Measurements from ENCODE around the gene MYMX. TPM values are rescaled to one million over a fixed set of nuclear protein-coding genes. Genes with fewer than 3 reads are reported as not detected.
A peak's percentile ranks its signal among the peaks of the same experiment; 100 is the strongest.
"Not testable (repeated sequence)": the region's sequence is repeated elsewhere in the genome, so short reads cannot be mapped to it uniquely, and the experiment has no call there.

MYMX gene
- total RNA-seq, 1 experiment from 2014 or later, result 8.3 TPM

DNA sequence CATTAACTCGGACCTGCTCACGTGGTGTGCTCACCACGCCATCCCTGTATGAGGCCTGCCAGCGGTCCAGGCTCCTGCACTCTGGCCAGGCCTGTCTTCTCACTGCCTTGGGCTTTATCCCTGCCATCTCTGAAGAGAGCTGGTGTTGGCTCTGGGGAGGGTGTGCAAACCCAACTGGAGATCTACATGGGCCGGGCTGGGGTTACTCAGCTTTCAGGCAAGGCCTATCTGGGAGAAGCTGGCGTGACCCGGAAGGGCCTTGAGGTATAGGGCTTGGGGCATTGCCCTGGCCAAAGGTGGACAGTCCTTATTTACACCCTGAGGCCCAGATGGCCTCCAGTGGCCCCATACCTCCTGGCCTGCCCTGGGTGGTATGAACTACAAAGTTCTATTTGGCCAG, 11.7 kb downstream of the MYMX start:
- no peak for DNase-seq (ENCODE audit: low spot score)
- in situ Hi-C loops (cut with HindIII; ENCODE audit: low sequenced_read_pairs), result no loop called here

DNA sequence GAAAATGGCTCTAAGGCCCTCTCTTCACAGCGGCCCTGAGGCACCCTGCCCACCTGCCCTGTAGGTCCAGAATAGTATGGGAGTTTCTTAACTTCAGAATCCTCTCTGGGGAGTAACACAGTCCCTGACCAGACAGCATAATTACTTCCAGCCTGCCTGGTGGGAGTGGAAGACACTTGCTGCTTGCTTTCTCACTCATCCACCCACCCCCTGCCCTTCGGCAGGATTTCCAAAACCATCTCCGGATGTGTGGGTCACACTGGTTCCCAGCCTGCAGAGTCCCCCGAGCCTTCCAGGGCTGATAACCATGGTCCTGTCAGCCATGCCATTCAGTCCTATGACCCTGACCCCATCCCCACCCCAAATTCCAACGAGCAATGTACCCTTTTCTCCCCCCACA, 12.1 kb downstream of the MYMX start:
- in situ Hi-C loops (cut with HindIII; ENCODE audit: low sequenced_read_pairs), result no loop called here
- DNase-seq (ENCODE audit: low spot score), result no peak

DNA sequence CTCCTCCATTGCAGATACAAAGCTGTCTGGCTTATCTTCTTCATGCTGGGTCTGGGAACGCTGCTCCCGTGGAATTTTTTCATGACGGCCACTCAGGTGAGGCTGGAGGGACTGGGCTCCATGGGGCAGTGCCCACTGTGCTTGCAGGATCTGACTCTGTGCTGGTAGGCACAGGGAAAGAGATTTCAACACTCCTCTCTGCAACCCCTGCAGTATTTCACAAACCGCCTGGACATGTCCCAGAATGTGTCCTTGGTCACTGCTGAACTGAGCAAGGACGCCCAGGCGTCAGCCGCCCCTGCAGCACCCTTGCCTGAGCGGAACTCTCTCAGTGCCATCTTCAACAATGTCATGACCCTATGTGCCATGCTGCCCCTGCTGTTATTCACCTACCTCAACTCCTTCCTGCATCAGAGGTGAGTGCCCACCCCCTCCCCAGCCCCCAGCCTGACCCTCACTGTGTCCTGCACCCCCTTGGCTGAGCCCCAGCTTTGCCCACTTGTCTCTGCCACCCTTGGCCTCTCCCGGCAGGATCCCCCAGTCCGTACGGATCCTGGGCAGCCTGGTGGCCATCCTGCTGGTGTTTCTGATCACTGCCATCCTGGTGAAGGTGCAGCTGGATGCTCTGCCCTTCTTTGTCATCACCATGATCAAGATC, 12.8 kb downstream of the MYMX start:
- no peak for DNase-seq (ENCODE audit: low spot score)
- in situ Hi-C loops (cut with HindIII; ENCODE audit: low sequenced_read_pairs), result loop anchor here (10.0 kb wide), 1 partner anchor 85 kb away; no protein-coding TSS in a partner anchor

DNA sequence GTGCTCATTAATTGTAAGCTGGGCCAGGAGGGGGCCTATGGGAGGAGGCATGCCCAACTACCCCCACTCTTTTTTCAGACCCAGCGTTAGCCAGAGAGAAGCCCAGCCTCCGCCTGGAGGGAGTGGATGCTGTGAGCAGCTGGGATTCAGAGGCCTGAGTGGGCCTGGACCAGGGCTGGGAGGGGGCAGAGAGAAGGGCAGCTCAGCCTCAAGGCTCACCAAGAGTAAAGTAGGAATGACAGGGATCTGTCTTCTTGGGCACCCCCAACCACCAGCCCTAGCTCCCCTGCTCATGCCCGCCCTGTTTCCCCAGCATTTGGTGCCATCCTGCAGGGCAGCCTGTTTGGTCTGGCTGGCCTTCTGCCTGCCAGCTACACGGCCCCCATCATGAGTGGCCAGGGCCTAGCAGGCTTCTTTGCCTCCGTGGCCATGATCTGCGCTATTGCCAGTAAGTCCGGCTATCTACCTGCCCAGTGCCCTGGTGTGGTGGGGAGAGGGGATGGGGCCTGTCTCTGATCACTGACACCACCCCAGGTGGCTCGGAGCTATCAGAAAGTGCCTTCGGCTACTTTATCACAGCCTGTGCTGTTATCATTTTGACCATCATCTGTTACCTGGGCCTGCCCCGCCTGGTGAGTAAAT, 13.4 kb downstream of the MYMX start:
- in situ Hi-C loops (cut with HindIII; ENCODE audit: low sequenced_read_pairs), result loop anchor here (10.0 kb wide), 1 partner anchor 85 kb away; no protein-coding TSS in a partner anchor
- DNase-seq (ENCODE audit: low spot score), result no peak

DNA sequence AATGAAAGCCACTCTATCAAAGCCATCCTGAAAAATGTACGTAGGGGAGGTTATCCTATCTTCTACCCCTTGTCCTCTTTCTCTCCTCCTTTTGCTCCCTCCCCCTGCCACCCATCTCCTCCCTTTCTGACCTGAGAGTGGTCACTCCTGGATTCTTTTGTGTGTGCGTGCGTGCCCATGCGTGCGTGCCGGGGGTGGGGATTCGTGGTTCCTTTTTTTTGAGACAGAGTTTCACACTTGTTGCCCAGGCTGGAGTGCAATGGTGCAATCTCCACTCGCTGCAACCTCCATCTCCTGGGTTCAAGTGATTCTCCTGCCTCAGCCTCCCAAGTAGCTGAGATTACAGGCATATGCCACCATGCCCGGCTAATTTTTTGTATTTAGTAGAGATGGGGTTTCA, 14.7 kb downstream of the MYMX start:
- DNase-seq (ENCODE audit: low spot score), result not testable (repeated sequence)
- in situ Hi-C loops (cut with HindIII; ENCODE audit: low sequenced_read_pairs), result loop anchor here (10.0 kb wide), 1 partner anchor 87 kb away; no protein-coding TSS in a partner anchor

DNA sequence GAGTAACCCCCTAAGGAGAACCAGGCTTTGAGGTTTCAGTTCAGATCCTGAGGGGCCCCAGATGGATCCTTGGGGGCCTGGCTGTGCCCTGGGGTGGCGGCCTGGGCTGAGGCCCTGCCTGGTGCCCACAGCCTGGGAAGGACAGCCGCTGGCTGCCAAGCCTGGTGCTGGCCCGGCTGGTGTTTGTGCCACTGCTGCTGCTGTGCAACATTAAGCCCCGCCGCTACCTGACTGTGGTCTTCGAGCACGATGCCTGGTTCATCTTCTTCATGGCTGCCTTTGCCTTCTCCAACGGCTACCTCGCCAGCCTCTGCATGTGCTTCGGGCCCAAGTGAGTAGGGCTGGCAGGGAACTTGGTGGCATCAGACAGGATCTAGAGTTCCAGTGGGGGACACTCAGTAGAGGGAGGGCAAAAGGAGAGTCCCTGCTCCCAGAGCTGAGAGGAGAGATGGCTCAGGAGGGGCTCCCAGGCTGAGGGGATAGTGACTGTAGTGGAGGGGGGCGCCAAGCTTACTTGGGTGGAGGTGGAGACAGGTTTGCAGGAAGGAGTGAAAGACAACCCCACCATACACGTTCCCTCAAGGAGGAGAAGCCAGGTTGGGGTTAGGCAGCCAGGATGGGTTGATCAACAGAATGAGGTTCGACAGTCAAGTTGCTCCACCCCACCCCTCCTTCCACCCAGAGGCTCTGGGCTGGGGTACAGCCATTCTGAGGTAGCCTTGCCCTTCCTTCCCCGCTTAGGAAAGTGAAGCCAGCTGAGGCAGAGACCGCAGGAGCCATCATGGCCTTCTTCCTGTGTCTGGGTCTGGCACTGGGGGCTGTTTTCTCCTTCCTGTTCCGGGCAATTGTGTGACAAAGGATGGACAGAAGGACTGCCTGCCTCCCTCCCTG, 16.2 kb downstream of the MYMX start:
- DNase-seq (ENCODE audit: low spot score), result no peak
- in situ Hi-C loops (cut with HindIII; ENCODE audit: low sequenced_read_pairs), result loop anchor here (10.0 kb wide), 1 partner anchor 88 kb away; no protein-coding TSS in a partner anchor

DNA sequence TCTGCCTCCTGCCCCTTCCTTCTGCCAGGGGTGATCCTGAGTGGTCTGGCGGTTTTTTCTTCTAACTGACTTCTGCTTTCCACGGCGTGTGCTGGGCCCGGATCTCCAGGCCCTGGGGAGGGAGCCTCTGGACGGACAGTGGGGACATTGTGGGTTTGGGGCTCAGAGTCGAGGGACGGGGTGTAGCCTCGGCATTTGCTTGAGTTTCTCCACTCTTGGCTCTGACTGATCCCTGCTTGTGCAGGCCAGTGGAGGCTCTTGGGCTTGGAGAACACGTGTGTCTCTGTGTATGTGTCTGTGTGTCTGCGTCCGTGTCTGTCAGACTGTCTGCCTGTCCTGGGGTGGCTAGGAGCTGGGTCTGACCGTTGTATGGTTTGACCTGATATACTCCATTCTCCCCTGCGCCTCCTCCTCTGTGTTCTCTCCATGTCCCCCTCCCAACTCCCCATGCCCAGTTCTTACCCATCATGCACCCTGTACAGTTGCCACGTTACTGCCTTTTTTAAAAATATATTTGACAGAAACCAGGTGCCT, 16.9 kb downstream of the MYMX start:
- in situ Hi-C loops (cut with HindIII; ENCODE audit: low sequenced_read_pairs), result loop anchor here (10.0 kb wide), 1 partner anchor 89 kb away; no protein-coding TSS in a partner anchor
- no peak for DNase-seq (ENCODE audit: low spot score)

DNA sequence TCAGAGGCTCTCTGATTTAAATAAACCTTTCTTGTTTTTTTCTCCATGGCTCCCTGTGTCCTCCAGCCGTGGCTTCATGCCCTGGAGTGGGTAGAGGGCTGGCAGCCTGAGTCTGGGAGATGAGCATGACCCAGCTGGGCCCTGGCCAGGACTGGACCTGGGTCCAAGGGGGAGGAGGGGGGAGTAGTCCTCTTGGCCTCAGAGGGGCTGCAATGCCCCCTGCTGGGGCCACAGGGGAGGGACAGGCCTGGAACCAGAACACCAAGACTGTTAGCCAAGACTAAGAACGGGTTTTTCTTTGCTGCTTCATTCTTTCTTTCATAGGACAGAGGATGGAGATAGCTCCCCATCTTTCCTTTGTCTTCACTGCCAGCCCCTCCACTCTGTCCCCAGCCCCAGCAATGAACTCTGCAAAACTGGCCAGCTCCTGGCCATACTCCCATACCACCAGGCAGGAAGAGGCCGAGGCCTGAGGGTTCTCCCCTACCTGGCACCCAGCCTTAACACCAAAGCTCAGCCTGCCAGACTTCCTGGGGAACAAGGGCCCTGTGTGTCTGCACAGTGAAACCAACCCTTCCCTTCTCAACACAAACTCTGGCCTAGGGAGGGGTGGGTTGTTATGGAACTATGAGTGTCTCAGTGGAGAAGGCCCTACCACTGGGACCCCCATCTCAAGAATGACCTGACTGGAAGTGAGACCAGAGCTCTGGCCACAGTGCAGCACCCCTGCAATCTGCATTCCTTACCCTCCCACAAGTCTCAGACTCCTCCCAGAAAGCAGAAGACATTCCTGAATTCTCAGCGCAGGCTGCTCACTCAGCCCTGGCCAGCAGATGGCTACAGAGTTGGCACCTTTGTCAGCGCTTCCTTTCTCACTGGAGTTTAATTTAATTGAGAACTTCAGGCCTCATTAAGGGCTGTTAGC, 17.6 kb downstream of the MYMX start:
- peak; percentile 89 for DNase-seq (ENCODE audit: low spot score)
- in situ Hi-C loops (cut with HindIII; ENCODE audit: low sequenced_read_pairs), result loop anchor here (10.0 kb wide), 1 partner anchor 90 kb away; no protein-coding TSS in a partner anchor

DNA sequence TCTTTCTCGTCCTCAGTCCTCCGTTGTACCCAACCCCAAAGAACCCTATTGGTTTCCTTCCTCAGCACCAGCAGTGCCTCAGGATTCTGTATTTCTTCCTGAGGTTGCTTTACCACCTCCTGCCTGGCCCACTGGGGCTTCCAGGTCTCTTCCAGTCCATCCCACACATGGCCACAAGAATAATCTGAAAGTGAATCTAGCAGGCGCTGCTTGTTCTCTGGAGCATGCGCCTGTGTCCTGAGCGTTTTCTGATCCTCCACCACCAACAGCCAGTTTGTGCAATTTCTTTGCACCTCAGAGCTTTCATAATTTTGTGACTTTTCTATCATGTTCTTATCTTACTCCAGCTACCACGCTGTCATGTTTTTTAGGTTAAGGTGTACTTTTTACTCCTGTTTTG, 18.5 kb downstream of the MYMX start:
- in situ Hi-C loops (cut with HindIII; ENCODE audit: low sequenced_read_pairs), result loop anchor here (10.0 kb wide), 1 partner anchor 90 kb away; no protein-coding TSS in a partner anchor
- DNase-seq (ENCODE audit: low spot score), result no peak

DNA sequence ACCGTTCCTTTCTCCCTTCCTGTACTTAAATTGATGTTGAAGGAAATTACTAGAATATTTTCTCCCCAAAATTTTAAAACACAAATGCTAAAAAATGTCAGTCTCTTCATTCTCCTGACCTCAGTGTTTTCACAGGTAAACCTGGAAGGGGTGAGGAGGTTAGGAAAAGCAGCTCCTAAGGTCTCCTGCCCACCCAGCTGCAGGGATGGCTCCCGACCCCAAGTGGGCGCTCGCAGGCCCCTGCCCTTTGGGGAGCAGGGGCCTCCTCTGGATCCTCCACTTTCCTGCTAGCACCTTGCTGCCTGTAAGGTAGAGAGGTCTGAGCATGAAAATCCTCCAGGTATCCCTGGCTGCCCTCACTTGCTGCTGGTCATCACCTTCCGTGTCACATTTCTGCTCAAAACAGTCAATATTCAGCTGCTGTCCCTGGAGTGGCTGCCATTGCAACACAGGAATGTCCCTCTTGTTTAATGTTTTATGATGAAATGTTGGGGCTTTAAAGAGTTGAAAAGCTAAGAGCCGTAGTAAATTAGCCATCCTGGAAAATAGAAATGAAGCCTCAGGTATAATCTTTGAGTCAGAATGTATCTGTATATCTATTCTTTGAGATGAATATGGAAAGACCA, 19.3 kb downstream of the MYMX start:
- no peak for DNase-seq (ENCODE audit: low spot score)
- in situ Hi-C loops (cut with HindIII; ENCODE audit: low sequenced_read_pairs), result loop anchor here (10.0 kb wide), 1 partner anchor 91 kb away; no protein-coding TSS in a partner anchor

DNA sequence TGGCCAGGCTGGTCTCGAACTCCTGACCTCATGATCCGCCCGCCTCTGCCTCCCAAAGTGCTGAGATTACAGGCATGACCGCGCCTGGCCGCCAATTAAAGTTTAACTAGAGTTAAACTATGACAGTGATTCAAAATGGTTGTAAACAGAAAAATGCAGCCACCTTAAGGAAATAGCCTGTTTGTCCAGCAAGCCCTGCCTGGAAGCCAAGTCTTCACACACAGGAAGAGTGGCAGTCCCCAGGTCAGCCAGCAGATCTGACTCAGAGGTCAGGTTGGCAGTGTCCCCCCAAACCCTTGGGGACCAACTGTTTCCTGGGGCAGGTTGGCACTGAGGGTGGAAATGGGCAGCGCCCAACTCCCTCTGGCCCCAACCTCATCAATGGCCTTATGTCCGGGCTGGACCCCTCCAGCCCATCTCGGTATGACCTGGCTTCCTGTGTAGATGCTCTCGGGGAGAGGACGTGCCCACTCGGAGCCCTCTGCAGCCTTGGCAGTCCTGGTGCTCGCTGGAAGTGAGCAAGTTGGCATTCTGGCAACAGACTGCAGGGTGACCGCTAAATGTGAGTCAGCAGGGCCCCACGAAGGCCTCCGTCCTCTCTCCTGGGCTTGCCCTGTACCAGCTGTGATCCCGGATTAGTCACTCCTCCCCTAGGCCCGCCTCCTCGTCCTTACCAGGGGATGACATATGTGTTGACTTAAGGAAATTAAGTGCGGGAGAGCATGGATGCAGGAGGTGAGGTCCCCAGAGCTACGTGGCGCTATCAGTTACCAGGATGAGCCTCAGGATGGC, 20.5 kb downstream of the MYMX start:
- in situ Hi-C loops (cut with HindIII; ENCODE audit: low sequenced_read_pairs), result loop anchor here (10.0 kb wide), 1 partner anchor 92 kb away; no protein-coding TSS in a partner anchor
- peak; percentile 86 for DNase-seq (ENCODE audit: low spot score)

DNA sequence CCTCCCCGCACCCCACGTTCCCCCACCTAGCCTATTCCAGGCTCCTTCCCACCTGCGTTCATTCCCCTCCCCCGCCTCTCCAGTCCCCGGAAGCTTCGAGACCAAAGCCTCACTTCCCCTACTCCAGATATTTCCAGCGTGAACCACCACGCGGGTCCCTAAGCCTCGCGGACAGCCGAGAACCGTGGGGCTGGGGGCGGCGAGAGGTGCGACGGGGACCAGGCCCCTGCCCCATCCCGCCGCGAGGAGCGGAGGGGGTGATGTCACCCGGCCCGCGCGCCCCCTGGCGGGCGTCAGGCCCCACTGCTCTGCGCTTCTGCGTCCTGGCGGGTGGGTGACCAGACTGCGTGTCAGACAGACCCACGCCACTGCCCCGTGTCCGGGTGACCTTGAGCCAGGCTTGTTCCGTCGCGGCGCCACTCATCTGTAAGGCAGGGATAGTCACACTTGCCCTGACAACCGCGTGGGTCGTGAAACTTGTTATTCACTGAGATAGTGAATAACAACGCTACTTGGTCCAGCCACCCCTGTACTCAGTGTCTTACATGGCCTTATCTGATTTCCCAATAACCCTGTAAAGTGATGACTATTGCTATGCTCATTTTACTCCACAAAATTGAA, 21.2 kb downstream of the MYMX start:
- peak; percentile 78 for DNase-seq (ENCODE audit: low spot score)
- in situ Hi-C loops (cut with HindIII; ENCODE audit: low sequenced_read_pairs), result loop anchor here (10.0 kb wide), 1 partner anchor 93 kb away; no protein-coding TSS in a partner anchor

DNA sequence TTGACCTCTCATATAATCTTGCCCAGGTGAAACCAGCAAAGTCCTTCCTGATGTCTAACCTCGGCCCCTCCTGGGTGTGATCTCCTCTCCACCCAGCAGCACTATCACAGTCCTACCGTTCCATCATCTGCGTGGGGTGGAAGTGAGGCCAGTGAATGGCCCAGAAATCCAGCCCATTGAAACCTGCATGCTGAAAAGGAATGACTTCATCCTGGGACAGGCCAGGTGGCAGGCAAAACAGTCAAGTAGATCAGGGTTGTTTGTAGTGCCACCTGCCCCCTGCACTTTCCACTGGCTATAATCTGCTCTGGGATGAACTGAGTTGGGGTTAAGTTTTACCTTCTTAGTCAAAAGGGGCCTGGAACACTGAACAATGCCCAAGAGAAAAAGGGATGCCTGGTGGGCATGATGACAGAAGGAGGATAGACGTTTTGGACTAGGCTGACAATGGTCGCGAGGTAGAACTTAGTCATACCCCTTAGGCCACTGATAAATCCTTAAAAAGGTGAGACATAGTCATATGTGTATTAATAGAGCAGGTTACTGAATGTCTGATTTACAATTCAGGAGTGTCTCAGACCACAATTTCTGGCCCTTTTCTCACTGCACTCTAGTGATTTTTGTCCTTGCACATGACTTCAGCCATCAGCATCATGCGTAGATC, 22.1 kb downstream of the MYMX start:
- in situ Hi-C loops (cut with HindIII; ENCODE audit: low sequenced_read_pairs), result loop anchor here (10.0 kb wide), 1 partner anchor 94 kb away; no protein-coding TSS in a partner anchor
- DNase-seq (ENCODE audit: low spot score), result no peak

DNA sequence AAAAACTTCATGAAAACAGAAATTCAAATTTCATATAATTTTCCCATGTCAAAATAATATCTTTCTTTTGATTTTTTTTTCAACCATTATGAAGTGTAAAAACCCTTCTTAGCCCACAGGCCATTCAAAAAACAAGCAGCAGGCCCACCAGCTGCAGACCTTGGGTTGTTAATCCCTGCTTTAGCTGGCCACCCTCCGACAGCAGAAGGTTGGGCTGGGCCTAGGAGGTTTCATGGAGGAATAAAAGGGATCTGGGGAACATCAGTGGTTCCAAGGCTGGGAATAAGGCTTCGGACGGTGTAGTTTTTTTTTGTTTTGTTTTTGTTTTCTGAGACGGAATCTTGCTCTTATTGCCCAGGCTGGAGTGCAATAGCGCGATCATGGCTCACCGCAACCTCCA, 26.6 kb downstream of the MYMX start:
- DNase-seq (ENCODE audit: low spot score), result no peak
- in situ Hi-C loops (cut with HindIII; ENCODE audit: low sequenced_read_pairs), result no loop called here

DNA sequence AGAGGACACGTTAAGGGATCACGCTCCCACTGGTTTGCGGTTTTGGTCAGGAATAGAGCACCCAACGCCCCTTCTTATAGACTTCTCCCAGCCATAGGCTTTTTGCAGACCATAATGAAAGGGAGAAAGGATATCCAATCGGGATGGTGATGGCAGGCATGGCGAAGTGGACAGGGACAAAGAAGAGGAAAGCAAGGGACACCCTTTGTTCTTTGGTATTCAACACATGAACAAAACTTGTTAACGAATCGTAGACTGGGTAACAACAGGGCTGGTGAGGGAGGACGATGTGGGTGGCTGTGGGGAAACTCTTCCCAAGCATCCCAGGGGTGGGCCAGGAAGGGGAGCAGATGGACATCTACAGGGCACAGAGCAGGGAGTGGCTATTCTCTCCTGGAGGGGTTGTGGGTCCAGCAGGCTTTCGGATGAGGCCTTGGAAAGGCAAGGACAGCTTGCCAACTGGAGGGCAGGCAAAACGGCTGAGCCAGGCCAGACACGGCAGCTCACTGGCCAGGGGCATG, 28.7 kb downstream of the MYMX start:
- in situ Hi-C loops (cut with HindIII; ENCODE audit: low sequenced_read_pairs), result no loop called here
- no peak for DNase-seq (ENCODE audit: low spot score)
